Activated naive CD4-positive, alpha-beta T cell treated with anti-CD3 and anti-CD28 coated beads for 36 hours (primary cell): ENCODE results near the gene CGNL1. TPM values are rescaled to one million over a fixed set of nuclear protein-coding genes. Genes with fewer than 3 reads are reported as not detected.

Experiments used
- CTCF ChIA-PET: fragments of 350-600 bp; sonication (Branson Sonifier 250); formaldehyde crosslinking; loops from one replicate; lab custom pipeline; 2021; ENCODE audit warnings: antibody characterized with exemption; lab: Charles Lee
- DNase-seq: peaks from one replicate; pipeline ENCODE4 v3.0.0-alpha.2; 2020
- H3K27ac Mint-ChIP-seq: one replicate; pipeline ENCODE4 v1.8.0; 2021; ENCODE audit warnings: mild to moderate bottlenecking, mixed read lengths
- H3K27me3 Mint-ChIP-seq: one replicate; pipeline ENCODE4 v1.8.0; 2021; ENCODE audit warnings: low read depth, mixed read lengths
- H3K36me3 Mint-ChIP-seq: one replicate; pipeline ENCODE4 v1.8.0; 2021; ENCODE audit warnings: low read depth, mixed read lengths
- H3K4me1 Mint-ChIP-seq: one replicate; pipeline ENCODE4 v1.8.0; 2021; ENCODE audit warnings: low read depth, mixed read lengths
- H3K4me3 Mint-ChIP-seq: one replicate; pipeline ENCODE4 v1.8.0; 2021; ENCODE audit warnings: mild to moderate bottlenecking, moderate library complexity, mixed read lengths
- H3K9me3 Mint-ChIP-seq: one replicate; pipeline ENCODE4 v1.8.0; 2021; ENCODE audit warnings: mixed read lengths
- intact Hi-C: fragments of 100-400 bp; cut with micrococcal nuclease; formaldehyde crosslinking; loops from one replicate; pipeline ENCODE4 v1.15.1; 2023
- total RNA-seq, 2 experiments: library from RNA; stranded (reverse); gene quantifications; one replicate each; pipeline ENCODE4 v1.2.3, GENCODE V29; 2021

CGNL1 gene
- total RNA-seq, 2 experiments from 2014 or later, result not detected

GRCh38 chr15:57527382-57528091 lies 151.2 kb downstream of the CGNL1 start:
- Mint-ChIP-seq H3K4me3 (no peak overlapping the region), H3K4me1 (no peaks in the 10 kb centered on the region), H3K27ac (no peak overlapping the region), H3K36me3 (no peaks in the 10 kb centered on the region), H3K27me3 (no peaks in the 10 kb centered on the region), H3K9me3 (no peaks in the 10 kb centered on the region)
- CTCF ChIA-PET, result interaction anchor here (0.6 to 5.2 kb wide), 28 partner anchors 9 to 1910 kb away, joined by 3 to 115 read pairs (median 4); no protein-coding TSS in a partner anchor
- DNase-seq, result peak; percentile 13
- intact Hi-C loops, result loop anchor here (1.0 to 5.0 kb wide), 4 partner anchors 187 to 1030 kb away; no protein-coding TSS in a partner anchor

- no peak for DNase-seq
- CTCF ChIA-PET, result interaction anchor here (0.6 to 5.2 kb wide), 12 partner anchors 10 to 188 kb away, joined by 3 to 115 read pairs (median 4); no protein-coding TSS in a partner anchor
- Mint-ChIP-seq H3K27ac (no peak overlapping the region), H3K27me3 (no peaks in the 10 kb centered on the region), H3K9me3 (no peaks in the 10 kb centered on the region), H3K4me1 (no peaks in the 10 kb centered on the region), H3K4me3 (no peak overlapping the region), H3K36me3 (no peaks in the 10 kb centered on the region)
- intact Hi-C loops, result loop anchor here (5.0 kb wide), 2 partner anchors 707 to 1032 kb away; no protein-coding TSS in a partner anchor
These were observed 152.7 kb downstream of the CGNL1 start for GRCh38 chr15:57528940-57529565.

GRCh38 chr15:57529748-57530147 lies 153.4 kb downstream of the CGNL1 start:
- no peaks in the 10 kb centered on the region for H3K4me1 Mint-ChIP-seq
- H3K27ac Mint-ChIP-seq, result no peak overlapping the region
- H3K4me3 Mint-ChIP-seq, result no peak overlapping the region
- no peak for DNase-seq
- no peaks in the 10 kb centered on the region for H3K27me3 Mint-ChIP-seq
- CTCF ChIA-PET, result interaction anchor here (0.9 to 5.2 kb wide), 6 partner anchors 8 to 188 kb away, joined by 3 to 115 read pairs (median 6); no protein-coding TSS in a partner anchor
- H3K9me3 Mint-ChIP-seq, result no peaks in the 10 kb centered on the region
- intact Hi-C loops, result loop anchor here (5.0 kb wide), 2 partner anchors 707 to 1032 kb away; no protein-coding TSS in a partner anchor
- H3K36me3 Mint-ChIP-seq, result no peaks in the 10 kb centered on the region

GRCh38 chr15:57532731-57533447 lies 156.6 kb downstream of the CGNL1 start:
- Mint-ChIP-seq H3K27ac (no peak overlapping the region), H3K36me3 (no peaks in the 10 kb centered on the region), H3K4me1 (no peaks in the 10 kb centered on the region), H3K4me3 (no peak overlapping the region), H3K9me3 (no peaks in the 10 kb centered on the region), H3K27me3 (no peaks in the 10 kb centered on the region)
- CTCF ChIA-PET, result interaction anchor here (1.5 kb wide), 2 partner anchors 11 to 21 kb away, joined by 3 to 4 read pairs; no protein-coding TSS in a partner anchor
- intact Hi-C loops, result no loop called here
- DNase-seq, result no peak

GRCh38 chr15:57533448-57533799 lies 157.1 kb downstream of the CGNL1 start:
- H3K27me3 Mint-ChIP-seq, result no peaks in the 10 kb centered on the region
- no peaks in the 10 kb centered on the region for H3K36me3 Mint-ChIP-seq
- no peak overlapping the region for H3K4me3 Mint-ChIP-seq
- no peak overlapping the region for H3K27ac Mint-ChIP-seq
- no peaks in the 10 kb centered on the region for H3K4me1 Mint-ChIP-seq
- intact Hi-C loops, result no loop called here
- no peak for DNase-seq
- H3K9me3 Mint-ChIP-seq, result no peaks in the 10 kb centered on the region
- CTCF ChIA-PET, result interaction anchor here (1.5 kb wide), 2 partner anchors 12 to 21 kb away, joined by 3 to 4 read pairs; no protein-coding TSS in a partner anchor

- Mint-ChIP-seq H3K9me3 (no peaks in the 10 kb centered on the region), H3K4me3 (no peak overlapping the region), H3K4me1 (no peaks in the 10 kb centered on the region), H3K27ac (no peak overlapping the region), H3K36me3 (no peaks in the 10 kb centered on the region), H3K27me3 (no peaks in the 10 kb centered on the region)
- CTCF ChIA-PET, result interaction anchor here (1.5 kb wide), 2 partner anchors 12 to 20 kb away, joined by 3 to 4 read pairs; no protein-coding TSS in a partner anchor
- no peak for DNase-seq
- intact Hi-C loops, result no loop called here
These were observed 158.0 kb downstream of the CGNL1 start for GRCh38 chr15:57534281-57534680.

- H3K4me1 Mint-ChIP-seq, result no peaks in the 10 kb centered on the region
- H3K9me3 Mint-ChIP-seq, result peaks cover 2% of the 10 kb centered on the region
- intact Hi-C loops, result no loop called here
- no peak overlapping the region for H3K4me3 Mint-ChIP-seq
- no peak overlapping the region for H3K27ac Mint-ChIP-seq
- CTCF ChIA-PET, result interaction anchor here (0.6 to 1.6 kb wide), 3 partner anchors 10 to 199 kb away, joined by 3 to 11 read pairs (median 4); no protein-coding TSS in a partner anchor
- no peaks in the 10 kb centered on the region for H3K27me3 Mint-ChIP-seq
- DNase-seq, result no peak
- H3K36me3 Mint-ChIP-seq, result no peaks in the 10 kb centered on the region
These were observed 160.8 kb downstream of the CGNL1 start for GRCh38 chr15:57537072-57537471.

GRCh38 chr15:57537488-57538264 lies 161.4 kb downstream of the CGNL1 start:
- Mint-ChIP-seq H3K27me3 (no peaks in the 10 kb centered on the region), H3K27ac (no peak overlapping the region), H3K4me3 (no peak overlapping the region), H3K4me1 (no peaks in the 10 kb centered on the region), H3K36me3 (no peaks in the 10 kb centered on the region), H3K9me3 (peaks cover 2% of the 10 kb centered on the region)
- DNase-seq, result no peak
- intact Hi-C loops, result no loop called here
- CTCF ChIA-PET, result interaction anchor here (0.6 to 1.6 kb wide), 3 partner anchors 11 to 199 kb away, joined by 3 to 11 read pairs (median 4); no protein-coding TSS in a partner anchor

- peaks cover 2% of the 10 kb centered on the region for H3K9me3 Mint-ChIP-seq
- H3K4me1 Mint-ChIP-seq, result no peaks in the 10 kb centered on the region
- CTCF ChIA-PET, result interaction anchor here (1.2 to 1.6 kb wide), 2 partner anchors 11 to 200 kb away, joined by 3 to 11 read pairs; no protein-coding TSS in a partner anchor
- no peak for DNase-seq
- H3K27ac Mint-ChIP-seq, result no peak overlapping the region
- peaks cover 2% of the 10 kb centered on the region for H3K27me3 Mint-ChIP-seq
- no peaks in the 10 kb centered on the region for H3K36me3 Mint-ChIP-seq
- intact Hi-C loops, result no loop called here
- H3K4me3 Mint-ChIP-seq, result no peak overlapping the region
These were observed 161.9 kb downstream of the CGNL1 start for GRCh38 chr15:57538265-57538529.

- no peak overlapping the region for H3K4me3 Mint-ChIP-seq
- CTCF ChIA-PET, result interaction anchor here (0.8 to 1.3 kb wide), 2 partner anchors 9 to 27 kb away, joined by 4 read pairs; no protein-coding TSS in a partner anchor
These were observed 162.5 kb downstream of the CGNL1 start for GRCh38 chr15:57538821-57539220.

GRCh38 chr15:57540211-57540610 lies 163.9 kb downstream of the CGNL1 start:
- CTCF ChIA-PET, result interaction anchor here (1.2 to 1.3 kb wide), 2 partner anchors 10 to 12 kb away, joined by 3 to 4 read pairs; no protein-coding TSS in a partner anchor
- peaks cover 2% of the 10 kb centered on the region for H3K9me3 Mint-ChIP-seq
- no peak for DNase-seq
- no peak overlapping the region for H3K27ac Mint-ChIP-seq
- intact Hi-C loops, result no loop called here
- H3K36me3 Mint-ChIP-seq, result no peaks in the 10 kb centered on the region
- no peak overlapping the region for H3K4me3 Mint-ChIP-seq
- H3K4me1 Mint-ChIP-seq, result no peaks in the 10 kb centered on the region
- peaks cover 2% of the 10 kb centered on the region for H3K27me3 Mint-ChIP-seq

More at GRCh38 chr15:57538821-57539220, 162.5 kb downstream of the CGNL1 start:
- intact Hi-C loops, result no loop called here
- Mint-ChIP-seq H3K4me1 (no peaks in the 10 kb centered on the region), H3K36me3 (no peaks in the 10 kb centered on the region), H3K27ac (no peak overlapping the region), H3K27me3 (peaks cover 2% of the 10 kb centered on the region), H3K9me3 (peaks cover 2% of the 10 kb centered on the region)
- DNase-seq, result no peak
